22Rv1 (cell line): ENCODE measurements around the gene EDC4.

Source experiments
- ZFX ChIP-seq: fragments of 450-650 bp; IDR thresholded peaks from 2 replicates; pipeline ENCODE4 v1.6.1; 2017; ENCODE audit warnings: antibody characterized with exemption, borderline replicate concordance
- TF ChIP-seq, protein P1 (sequence below): fragments of 450-650 bp; IDR thresholded peaks from 2 replicates; pipeline ENCODE4 v1.5.1; 2017; ENCODE audit warnings: mild to moderate bottlenecking

DNA sequence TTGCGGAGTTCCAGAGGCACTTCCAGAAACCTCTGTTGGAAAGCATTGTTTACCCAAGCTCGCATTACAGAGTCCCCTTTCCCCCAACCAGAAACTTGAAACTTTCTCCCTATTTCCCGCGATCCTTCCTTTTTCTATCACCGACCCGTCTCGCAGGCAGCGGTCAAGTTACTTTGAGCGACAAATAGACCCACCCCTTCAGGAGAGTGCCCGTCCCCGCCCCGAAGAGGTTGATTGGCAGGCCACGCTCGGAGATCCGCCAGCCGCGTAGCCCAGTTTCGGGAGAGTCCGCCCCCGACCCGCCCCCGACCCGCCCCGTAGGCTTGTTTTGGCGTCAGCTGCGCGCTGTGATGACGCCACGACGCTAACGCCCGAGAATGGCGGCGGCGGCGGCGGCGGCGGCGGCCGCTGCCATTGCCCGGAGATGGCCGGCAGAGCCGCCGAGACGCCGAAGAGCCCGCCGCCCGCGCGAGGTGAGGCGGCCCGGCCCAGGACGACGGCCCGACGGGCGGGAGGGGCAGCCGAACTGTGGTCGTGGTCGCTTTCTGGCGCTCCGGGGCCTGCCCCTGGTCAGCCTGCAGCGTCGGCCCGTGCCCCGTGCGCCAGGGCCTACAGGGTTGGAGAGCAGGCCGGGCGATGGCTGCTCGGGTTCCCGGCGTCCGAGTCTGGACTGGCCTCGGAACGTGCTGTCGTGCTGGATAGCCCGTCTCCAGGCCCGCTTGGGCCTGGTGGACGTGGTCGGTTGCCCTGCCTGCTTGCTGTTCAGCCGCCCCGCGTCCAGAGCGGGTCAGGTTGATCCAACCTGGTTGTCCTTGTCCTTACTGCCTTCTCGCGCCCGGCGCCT is 20.3 kb downstream of the EDC4 start, which contains the start of gene PSKH1:
- TF ChIP-seq, protein P1, sequence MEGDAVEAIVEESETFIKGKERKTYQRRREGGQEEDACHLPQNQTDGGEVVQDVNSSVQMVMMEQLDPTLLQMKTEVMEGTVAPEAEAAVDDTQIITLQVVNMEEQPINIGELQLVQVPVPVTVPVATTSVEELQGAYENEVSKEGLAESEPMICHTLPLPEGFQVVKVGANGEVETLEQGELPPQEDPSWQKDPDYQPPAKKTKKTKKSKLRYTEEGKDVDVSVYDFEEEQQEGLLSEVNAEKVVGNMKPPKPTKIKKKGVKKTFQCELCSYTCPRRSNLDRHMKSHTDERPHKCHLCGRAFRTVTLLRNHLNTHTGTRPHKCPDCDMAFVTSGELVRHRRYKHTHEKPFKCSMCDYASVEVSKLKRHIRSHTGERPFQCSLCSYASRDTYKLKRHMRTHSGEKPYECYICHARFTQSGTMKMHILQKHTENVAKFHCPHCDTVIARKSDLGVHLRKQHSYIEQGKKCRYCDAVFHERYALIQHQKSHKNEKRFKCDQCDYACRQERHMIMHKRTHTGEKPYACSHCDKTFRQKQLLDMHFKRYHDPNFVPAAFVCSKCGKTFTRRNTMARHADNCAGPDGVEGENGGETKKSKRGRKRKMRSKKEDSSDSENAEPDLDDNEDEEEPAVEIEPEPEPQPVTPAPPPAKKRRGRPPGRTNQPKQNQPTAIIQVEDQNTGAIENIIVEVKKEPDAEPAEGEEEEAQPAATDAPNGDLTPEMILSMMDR = no peak
- TF ChIP-seq ZFX = no peak
